Calu3 (cell line): ENCODE measurements around the gene RNF41. TPM values are rescaled to one million over a fixed set of nuclear protein-coding genes. Genes with fewer than 3 reads are reported as not detected.

Experiments used
- BruUV-seq: library from RNA; stranded (reverse); fragments of 400-500 nt; replicated peaks from 2 replicates; lab custom pipeline; 2021; lab: Mats Ljungman, UMichigan
- CTCF ChIA-PET: fragments of 300-600 bp; sonication (Branson Sonifier 250); formaldehyde crosslinking; loops from one replicate; lab custom pipeline; 2022; ENCODE audit warnings: antibody characterized with exemption; lab: Charles Lee
- DNase-seq: peaks from one replicate; pipeline ENCODE4 v3.0.0; 2022
- H3K27ac Mint-ChIP-seq: one replicate; pipeline ENCODE4 v1.8.0; 2022; ENCODE audit warnings: mixed read lengths; ENCODE audit not compliant: unreplicated experiment
- H3K27me3 Mint-ChIP-seq: one replicate; pipeline ENCODE4 v1.8.0; 2022; ENCODE audit warnings: mixed read lengths; ENCODE audit not compliant: unreplicated experiment
- H3K36me3 Mint-ChIP-seq: one replicate; pipeline ENCODE4 v1.8.0; 2022; ENCODE audit warnings: mild to moderate bottlenecking, moderate library complexity, mixed read lengths; ENCODE audit not compliant: insufficient read depth, unreplicated experiment
- H3K4me1 Mint-ChIP-seq: one replicate; pipeline ENCODE4 v1.8.0; 2022; ENCODE audit warnings: mild to moderate bottlenecking, low read depth, mixed read lengths; ENCODE audit not compliant: unreplicated experiment
- H3K4me3 Mint-ChIP-seq: one replicate; pipeline ENCODE4 v1.8.0; 2022; ENCODE audit warnings: mild to moderate bottlenecking, low read depth, moderate library complexity, mixed read lengths; ENCODE audit not compliant: unreplicated experiment
- H3K9me3 Mint-ChIP-seq: one replicate; pipeline ENCODE4 v1.8.0; 2022; ENCODE audit warnings: low read depth, mixed read lengths; ENCODE audit not compliant: unreplicated experiment
- CTCF ChIP-seq: fragments of 200-600 bp; IDR thresholded peaks from one replicate; pipeline ENCODE4 v1.8.0; 2022; ENCODE audit warnings: antibody characterized with exemption; ENCODE audit not compliant: unreplicated experiment
- intact Hi-C: fragments of 100-400 bp; cut with micrococcal nuclease; formaldehyde crosslinking; loops from one replicate; pipeline ENCODE4 v1.10.0; 2022; ENCODE audit not compliant: unreplicated experiment
- total RNA-seq: library from RNA; stranded (reverse); gene quantifications from 2 replicates; pipeline ENCODE4 v1.2.3, GENCODE V29; 2022

RNF41 gene
- total RNA-seq, 1 experiment from 2014 or later, result 42.6 TPM

GRCh38 chr12:56190695-56191155, 31.0 kb downstream of the RNF41 start:
- intact Hi-C loops, result loop anchor here (1.0 to 2.0 kb wide), 2 partner anchors 64 to 274 kb away; no protein-coding TSS in a partner anchor
- Mint-ChIP-seq H3K4me3 (peak overlapping the region; percentile 89), H3K27me3 (no peaks in the 10 kb centered on the region)

GRCh38 chr12:56189918-56190694, 31.6 kb downstream of the RNF41 start:
- CTCF ChIA-PET, result interaction anchor here (0.6 to 3.8 kb wide), 20 partner anchors 14 to 1673 kb away, joined by 3 to 53 read pairs (median 6); partner anchors contain the start of genes ESYT1, LACRT, MYL6 and PA2G4

More at GRCh38 chr12:56190695-56191155, 31.0 kb downstream of the RNF41 start:
- Mint-ChIP-seq H3K4me1 (peaks cover 41% of the 10 kb centered on the region), H3K27ac (peak overlapping the region; percentile 98), H3K36me3 (peaks cover 45% of the 10 kb centered on the region), H3K9me3 (no peaks in the 10 kb centered on the region)
- no peak for DNase-seq
- CTCF ChIA-PET, result interaction anchor here (0.6 to 3.8 kb wide), 8 partner anchors 16 to 1674 kb away, joined by 3 to 53 read pairs (median 14); partner anchors contain the start of genes ESYT1, LACRT, RNF41 and ZC3H10
- BruUV-seq, result no TSS peak
- TF ChIP-seq CTCF, result no peak

GRCh38 chr12:56189099-56189917, 32.4 kb downstream of the RNF41 start, which contains the start of gene SMARCC2:
Gene SMARCC2, minus strand, starts transcription at chr12:56189483. Its CDS starts 22 bp downstream, at chr12:56189461.
- Mint-ChIP-seq H3K27me3 (no peaks in the 10 kb centered on the region), H3K4me3 (peak within 1 kb of the TSS; percentile 89), H3K4me1 (peaks cover 41% of the 10 kb centered on the region), H3K27ac (peak within 1 kb of the TSS; percentile 98), H3K9me3 (no peaks in the 10 kb centered on the region), H3K36me3 (peaks cover 53% of the 10 kb centered on the region)
- DNase-seq, result peak; percentile 96
- BruUV-seq, result no TSS peak
- intact Hi-C loops, result loop anchor here (2.0 to 10.0 kb wide), 2 partner anchors 71 to 145 kb away; partner anchors contain the start of genes RPS26 and ZC3H10
- TF ChIP-seq CTCF, result peak; percentile 94
- CTCF ChIA-PET, result interaction anchor here (0.6 to 3.8 kb wide), 21 partner anchors 13 to 1862 kb away, joined by 3 to 53 read pairs (median 7); partner anchors contain the start of genes COQ10A, ESYT1, MYL6 and PA2G4

More at GRCh38 chr12:56189918-56190694, 31.6 kb downstream of the RNF41 start:
- Mint-ChIP-seq H3K36me3 (peaks cover 48% of the 10 kb centered on the region), H3K27me3 (no peaks in the 10 kb centered on the region), H3K9me3 (no peaks in the 10 kb centered on the region), H3K27ac (peak overlapping the region; percentile 98), H3K4me1 (peaks cover 41% of the 10 kb centered on the region), H3K4me3 (peak overlapping the region; percentile 89)
- BruUV-seq, result no TSS peak
- DNase-seq, result peak; percentile 96
- intact Hi-C loops, result loop anchor here (1.0 to 10.0 kb wide), 4 partner anchors 63 to 274 kb away; partner anchors contain the start of genes RPS26 and ZC3H10
- peak; percentile 11 for TF ChIP-seq CTCF

- peak overlapping the region; percentile 88 for H3K27ac Mint-ChIP-seq
- CTCF ChIA-PET, result interaction anchor here (0.8 to 3.8 kb wide), 13 partner anchors 12 to 276 kb away, joined by 3 to 53 read pairs (median 11); partner anchors contain the start of genes COQ10A, ESYT1, MYL6 and RNF41
Observed at GRCh38 chr12:56188778-56189098, 33.0 kb downstream of the RNF41 start.

More at GRCh38 chr12:56188778-56189098, 33.0 kb downstream of the RNF41 start:
- H3K4me1 Mint-ChIP-seq, result peaks cover 41% of the 10 kb centered on the region
- DNase-seq, result no peak
- peaks cover 57% of the 10 kb centered on the region for H3K36me3 Mint-ChIP-seq
- H3K9me3 Mint-ChIP-seq, result no peaks in the 10 kb centered on the region
- H3K27me3 Mint-ChIP-seq, result no peaks in the 10 kb centered on the region
- no TSS peak for BruUV-seq
- intact Hi-C loops, result loop anchor here (2.0 to 10.0 kb wide), 2 partner anchors 70 to 144 kb away; partner anchors contain the start of genes RPS26 and ZC3H10
- H3K4me3 Mint-ChIP-seq, result peak overlapping the region; percentile 89
- TF ChIP-seq CTCF, result no peak
